M059J (cell line): ENCODE measurements around the gene FAH. TPM values are rescaled to one million over a fixed set of nuclear protein-coding genes. Genes with fewer than 3 reads are reported as not detected.

Experiments used
- total RNA-seq: library from RNA; depleted of rRNA; stranded (reverse); fragments of >200 nt; shearing (Covaris generic); gene quantifications from 2 replicates; pipeline ENCODE4 v1.2.3, GENCODE V29; 2014; rRNA removed

The FAH gene
- total RNA-seq, 1 experiment from 2014 or later: 50.0 TPM

Other genes starting within 250 kb of the FAH start
- gene BCL2A1, start 181.8 kb upstream of the FAH start, total RNA-seq: 0.10 and 0.69 TPM in 2 replicates
- 177 and 184 TPM in 2 replicates for gene ZFAND6, start 93.3 kb upstream of the FAH start, total RNA-seq
- not detected in 2 replicates for gene CTXND1, start 99.2 kb downstream of the FAH start, total RNA-seq